Measurements from ENCODE around the gene ZNF665. TPM values are rescaled to one million over a fixed set of nuclear protein-coding genes. Genes with fewer than 3 reads are reported as not detected.
"Not testable (repeated sequence)": the region's sequence is repeated elsewhere in the genome, so short reads cannot be mapped to it uniquely, and the experiment has no call there.

Gene ZNF665
- total RNA-seq, 1 donor from 2014 or later, result 2.4 TPM

DNA sequence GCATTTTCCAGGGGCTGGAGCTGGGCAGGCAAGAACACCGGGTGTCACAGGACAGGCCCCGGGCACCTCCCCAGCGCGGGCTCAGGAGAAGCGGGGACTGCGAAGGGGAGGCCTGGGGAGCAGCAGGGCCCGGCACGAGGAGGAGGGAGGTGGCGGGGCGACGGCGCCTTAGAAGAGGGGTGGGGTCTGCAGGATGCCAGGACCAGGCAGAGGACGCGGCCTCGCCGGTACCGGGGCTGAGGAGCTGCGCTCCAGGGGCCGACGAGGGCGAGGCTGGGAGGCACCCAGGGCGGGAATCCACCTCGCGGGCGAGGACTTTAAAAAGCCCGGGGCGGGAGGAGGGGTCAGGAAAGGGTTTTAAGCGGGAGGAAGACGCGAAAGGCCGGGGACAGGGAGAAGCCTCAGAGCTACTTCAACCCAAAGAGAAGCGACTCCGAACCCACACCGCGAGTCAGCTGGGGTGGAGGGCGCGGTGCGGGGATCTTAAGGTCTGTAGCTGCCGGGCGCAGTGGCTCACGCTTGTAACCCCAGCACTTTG is 35.0 kb downstream of the ZNF665 start:
- DNase-seq (ENCODE audit: low read depth, low spot score), result no peak

DNA sequence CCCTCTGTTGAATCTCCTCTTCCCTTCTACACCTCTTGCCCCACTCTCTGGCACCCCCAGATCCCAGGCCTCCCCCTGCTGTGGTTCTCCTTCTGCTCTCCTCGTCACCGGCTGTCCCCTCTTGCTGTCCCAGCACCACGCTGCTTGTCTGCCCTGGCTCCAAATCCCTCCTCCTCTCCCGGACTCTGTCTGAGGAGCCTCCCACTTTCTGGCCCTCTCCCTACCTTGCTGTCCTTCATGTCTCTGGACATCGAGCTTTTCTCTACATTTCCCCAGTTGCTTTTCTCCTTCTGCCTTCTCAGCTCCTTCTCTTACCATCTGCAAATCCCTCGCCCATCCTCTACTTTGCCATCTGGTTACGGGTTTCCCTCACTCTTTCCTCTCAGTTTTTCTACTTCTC is 35.5 kb downstream of the ZNF665 start:
- no peak for DNase-seq (ENCODE audit: low read depth, low spot score)

DNA sequence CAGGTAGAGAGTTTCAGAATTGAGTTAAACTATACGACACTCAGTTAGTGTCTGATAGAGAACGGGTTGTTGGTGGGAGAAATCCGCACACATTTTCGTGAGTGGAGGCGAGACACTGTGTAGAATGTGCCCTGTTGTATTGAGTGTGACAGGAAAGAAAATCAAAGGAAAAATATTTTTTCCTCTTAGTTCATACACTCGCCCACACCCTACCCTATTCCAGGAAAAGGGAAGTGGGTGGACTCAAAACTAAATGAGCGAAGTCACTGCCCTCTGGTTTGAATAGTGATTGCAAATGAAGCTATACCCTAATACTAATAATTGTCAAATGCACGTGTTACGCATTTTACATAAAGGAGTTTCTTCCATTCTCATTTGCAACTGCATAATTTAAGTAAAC is 36.3 kb downstream of the ZNF665 start:
- no peak for DNase-seq (ENCODE audit: low read depth, low spot score)

DNA sequence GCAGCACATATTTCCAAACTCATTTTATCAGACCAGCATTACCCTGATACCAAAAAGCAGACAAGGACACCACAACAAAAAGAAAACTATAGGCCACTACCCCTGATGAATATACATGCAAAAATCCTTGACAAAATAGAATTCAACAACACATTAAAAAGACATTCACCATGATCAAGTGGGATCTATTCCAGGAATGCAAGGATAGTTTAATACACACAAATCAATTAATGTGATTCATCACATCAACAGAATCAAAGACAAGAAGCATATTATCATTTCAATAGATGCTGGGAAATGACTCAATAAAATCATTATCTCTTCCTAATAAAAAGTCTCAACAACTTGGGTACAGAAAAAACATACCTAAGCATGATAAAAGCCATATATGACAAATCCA is 45.5 kb downstream of the ZNF665 start:
- DNase-seq (ENCODE audit: low read depth, low spot score), result no peak

DNA sequence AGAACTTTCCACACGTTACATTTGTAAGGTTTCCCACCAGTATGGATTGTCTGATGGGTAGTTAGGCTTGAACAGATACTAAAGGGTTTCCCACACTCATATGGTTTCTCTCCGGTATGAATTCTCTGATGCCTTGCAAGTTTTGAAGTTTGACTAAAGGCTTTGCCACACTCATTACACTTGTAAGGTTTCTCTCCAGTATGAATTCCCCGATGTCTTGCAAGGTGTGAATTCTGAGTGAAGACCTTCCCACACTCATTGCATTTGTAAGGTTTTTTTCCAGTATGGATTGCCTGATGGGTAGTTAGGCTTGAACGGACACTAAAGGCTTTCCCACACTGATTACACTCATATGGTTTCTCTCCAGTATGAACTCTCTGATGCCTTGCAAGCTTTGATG is 52.8 kb downstream of the ZNF665 start:
- no peak for DNase-seq (ENCODE audit: low read depth, low spot score)

DNA sequence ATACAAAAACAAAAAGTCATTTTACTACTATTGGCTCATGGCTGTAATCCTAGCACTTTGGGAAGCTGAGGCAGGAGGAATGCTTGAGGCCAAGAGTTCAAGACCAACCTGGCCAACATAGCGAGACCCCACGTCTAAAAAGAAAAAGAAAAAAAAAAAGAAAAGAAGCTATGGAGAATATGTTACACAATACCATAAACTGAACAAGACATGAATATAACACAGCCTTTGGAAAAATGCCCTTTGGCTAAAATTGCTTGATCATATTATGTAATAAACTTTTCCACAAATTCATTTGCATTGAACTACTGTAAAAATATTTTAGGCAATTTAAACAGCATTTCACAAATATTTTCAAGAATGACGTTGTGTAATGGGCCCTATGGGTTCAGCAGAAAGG is 56.7 kb downstream of the ZNF665 start:
- no peak for DNase-seq (ENCODE audit: low read depth, low spot score)

DNA sequence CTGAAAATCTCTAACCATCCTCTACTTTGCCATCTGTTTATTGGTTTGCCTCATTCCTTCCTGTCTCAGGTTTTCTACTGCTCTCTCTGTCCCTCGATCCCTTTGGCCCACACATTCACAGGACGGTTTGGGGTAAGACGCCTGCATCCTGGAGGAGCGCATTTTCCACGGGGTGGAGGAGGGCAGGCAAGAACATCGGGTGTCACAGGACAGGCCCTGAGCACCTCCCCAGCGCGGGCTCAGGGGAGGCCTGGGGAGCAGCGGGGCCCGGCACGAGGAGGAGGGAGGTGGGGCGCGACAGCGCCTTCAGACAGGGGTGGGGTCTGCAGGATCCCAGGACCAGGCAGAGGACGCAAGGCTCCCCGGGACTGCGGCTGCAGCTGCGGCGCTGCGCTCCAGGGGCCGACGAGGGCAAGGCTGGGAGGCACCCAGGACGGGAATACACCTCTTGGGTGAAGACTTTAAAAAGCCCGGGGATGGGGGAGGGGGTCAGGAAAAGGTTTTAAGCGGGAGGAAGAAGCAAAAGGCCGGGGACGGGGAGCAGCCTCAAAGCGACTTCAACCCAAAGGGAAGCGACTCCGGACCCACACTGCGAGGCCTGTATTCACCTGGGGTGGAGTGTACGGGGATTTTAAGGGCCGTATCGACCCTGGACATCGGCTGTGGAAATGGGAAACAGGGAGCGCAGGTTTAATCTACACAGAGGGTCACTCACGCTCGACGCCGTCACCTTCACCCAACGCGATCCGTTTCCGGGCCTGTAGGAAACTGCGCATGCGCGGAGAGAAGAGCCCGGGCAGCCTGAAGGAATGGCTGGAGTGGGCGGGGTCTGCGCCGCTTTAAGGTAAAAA is 60.8 kb downstream of the ZNF665 start, which contains the start of gene ZNF415:
Gene ZNF415, minus strand, starts transcription at position 770 of the 851 bp plus-strand sequence. CDS start 10,234 bp downstream, outside the sequence.
- no peak for DNase-seq (ENCODE audit: low read depth, low spot score)

DNA sequence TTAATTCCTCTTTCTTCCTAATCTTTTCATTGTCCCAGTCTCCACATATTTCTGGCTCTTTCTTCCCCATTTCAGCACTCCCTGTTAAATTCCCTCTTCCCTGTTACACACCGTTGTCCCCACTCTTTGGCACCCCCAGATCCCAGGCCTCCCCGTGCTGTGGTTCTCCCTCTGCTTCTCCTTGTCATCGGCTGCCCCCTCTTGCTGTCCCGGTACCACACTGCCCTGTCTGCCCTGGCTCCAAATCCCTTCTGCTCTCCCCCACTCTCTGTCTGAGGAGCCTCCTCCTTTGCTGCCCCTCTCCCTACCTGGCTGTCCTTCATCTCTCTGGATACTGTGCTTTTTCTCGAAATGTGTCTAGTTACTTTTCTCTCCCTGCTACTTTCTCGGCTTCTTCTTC is 61.4 kb downstream of the ZNF665 start:
- no peak for DNase-seq (ENCODE audit: low read depth, low spot score)

DNA sequence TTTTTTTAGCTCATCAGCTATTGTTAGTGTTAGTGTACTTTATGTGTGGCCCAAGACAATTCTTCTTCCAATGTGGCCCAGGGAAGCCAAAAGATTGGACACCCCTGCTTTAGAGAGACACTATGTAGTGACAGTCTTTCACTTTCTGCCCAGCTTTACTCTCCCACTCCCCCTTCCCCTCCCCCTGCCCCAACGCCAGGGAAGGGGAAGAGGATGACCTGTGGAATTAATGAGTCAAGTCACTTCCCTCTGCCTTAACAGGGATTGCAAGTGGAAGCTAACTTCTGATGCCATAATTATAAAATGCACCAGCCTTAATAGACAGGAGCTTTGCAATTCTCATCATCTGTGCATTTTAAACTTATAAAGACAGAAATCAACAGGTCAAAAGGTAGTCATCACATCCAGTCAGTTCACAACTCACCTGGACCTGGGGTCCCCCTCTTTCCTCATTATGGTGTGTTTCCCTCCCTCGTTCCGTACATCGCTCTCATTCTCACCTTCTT is 62.0 kb downstream of the ZNF665 start:
- DNase-seq (ENCODE audit: low read depth, low spot score), result no peak

DNA sequence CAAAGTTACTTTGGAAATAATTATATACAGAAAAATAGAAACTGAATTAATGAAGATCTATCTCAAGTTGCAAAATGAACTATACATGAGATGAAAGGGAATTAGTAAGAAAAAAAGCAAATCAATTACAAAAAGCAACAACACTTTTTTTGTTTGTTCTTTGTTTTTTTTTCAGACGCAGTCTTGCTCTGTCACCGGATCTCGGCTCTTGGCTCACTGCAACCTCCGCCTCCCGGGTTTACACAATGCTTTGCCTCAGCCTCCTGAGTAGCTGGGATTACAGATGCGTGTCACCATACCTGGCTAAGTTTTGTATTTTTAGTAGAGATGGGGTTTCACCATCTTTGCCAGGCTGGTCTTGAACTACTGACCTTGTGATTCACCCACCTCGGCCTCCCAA is 62.7 kb downstream of the ZNF665 start:
- DNase-seq (ENCODE audit: low read depth, low spot score), result no peak

DNA sequence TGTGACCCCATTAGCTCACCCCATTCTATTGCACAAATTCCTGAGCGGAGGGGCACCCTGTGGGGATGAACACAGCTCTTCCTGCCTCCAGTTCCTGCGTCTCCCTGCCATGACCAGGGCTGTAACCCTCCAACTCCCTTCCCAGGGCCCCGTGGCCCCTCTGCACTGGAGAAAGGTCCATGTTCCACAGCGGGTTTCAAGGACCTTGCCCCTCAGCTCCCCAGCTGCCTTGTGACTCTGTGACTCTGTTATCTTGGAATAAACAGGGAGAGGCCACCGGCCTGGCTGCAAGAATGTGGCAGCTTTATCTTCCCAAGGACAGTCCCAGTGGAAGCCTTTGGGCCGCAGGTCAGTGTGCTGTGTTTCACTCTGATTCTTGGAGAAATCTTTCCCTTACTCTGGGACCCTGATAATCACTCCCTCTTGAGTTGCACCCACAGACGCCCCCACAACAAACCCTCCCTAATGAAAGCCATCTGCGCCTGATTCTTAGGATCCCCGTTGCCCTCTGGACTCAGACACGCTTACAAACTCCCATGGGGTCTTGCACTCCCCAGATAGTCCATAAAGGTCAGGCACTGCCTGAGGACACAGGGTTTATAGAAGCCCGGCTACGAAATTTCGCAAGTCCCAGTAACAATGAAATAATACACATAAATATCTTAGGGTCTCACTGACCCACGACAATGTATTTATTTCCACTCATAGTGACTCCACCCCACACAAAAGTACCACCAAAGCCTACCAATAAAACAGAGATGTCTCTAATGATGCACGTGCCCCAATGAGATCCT is 66.2 kb downstream of the ZNF665 start:
- DNase-seq (ENCODE audit: low read depth, low spot score), result not testable (repeated sequence)

DNA sequence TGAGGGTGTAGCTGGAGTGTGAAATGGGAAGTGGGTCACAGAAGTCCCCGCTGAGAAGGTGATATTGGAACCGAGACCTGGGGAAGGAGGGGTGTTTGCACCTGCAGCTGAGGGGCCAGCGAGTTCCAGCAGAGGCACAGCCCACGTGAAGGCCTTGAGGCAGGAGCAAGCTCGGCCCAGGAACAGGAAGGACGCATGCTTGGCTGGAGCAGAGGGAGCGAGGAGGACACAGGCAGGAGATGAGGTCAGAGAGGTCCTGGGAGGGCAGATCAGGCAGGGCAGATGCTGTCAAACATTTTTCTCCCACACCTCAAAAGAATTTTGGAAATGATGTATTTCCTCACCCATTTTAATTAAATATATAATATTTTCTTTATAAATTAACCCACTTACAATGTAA is 69.8 kb downstream of the ZNF665 start:
- DNase-seq (ENCODE audit: low read depth, low spot score), result no peak

Other genes with a start within 250 kb of the ZNF665 start
- 6.2 and 11.6 TPM in 2 replicates for gene ZNF816, start 230.5 kb downstream of the ZNF665 start, total RNA-seq
- not detected in 2 replicates for gene ERVV-1, start 179.4 kb downstream of the ZNF665 start, total RNA-seq
- gene ERVV-2, start 148.6 kb downstream of the ZNF665 start, total RNA-seq, result not detected in 2 replicates
- 15.1 and 21.7 TPM in 2 replicates for gene ZNF160, start 89.9 kb downstream of the ZNF665 start, total RNA-seq
- gene ZNF415, start 60.4 kb downstream of the ZNF665 start, total RNA-seq, result 0.86 and 4.9 TPM in 2 replicates
- 4.8 and 9.4 TPM in 2 replicates for gene ZNF347, start 34.3 kb downstream of the ZNF665 start, total RNA-seq
- gene ZNF677, start 61.5 kb upstream of the ZNF665 start, total RNA-seq, result 17.2 and 17.8 TPM in 2 replicates
- gene VN1R2, start 64.9 kb upstream of the ZNF665 start, total RNA-seq, result not detected in 2 replicates
- gene VN1R4, start 74.4 kb upstream of the ZNF665 start, total RNA-seq, result not detected in 2 replicates
- gene ZNF845, start 140.4 kb upstream of the ZNF665 start, total RNA-seq, result 7.1 and 13.2 TPM in 2 replicates
- 6.0 and 8.1 TPM in 2 replicates for gene ZNF525, start 172.3 kb upstream of the ZNF665 start, total RNA-seq
- gene ZNF765, start 201.8 kb upstream of the ZNF665 start, total RNA-seq, result 10.1 and 15.1 TPM in 2 replicates
- 8.2 and 10.6 TPM in 2 replicates for gene ZNF761, start 238.6 kb upstream of the ZNF665 start, total RNA-seq

Measured in pulmonary artery endothelial cell (primary cell).